BJ (cell line): Measurements from ENCODE around the gene EHD3. TPM values are rescaled to one million over a fixed set of nuclear protein-coding genes. Genes with fewer than 3 reads are reported as not detected.

Source experiments
- CTCF ChIA-PET: fragments of 350-600 bp; formaldehyde crosslinking; extraction: SDS; loops from one replicate; lab custom pipeline; 2021; ENCODE audit warnings: antibody characterized with exemption, inconsistent platforms; lab: Yijun Ruan, JAX
- POLR2A ChIA-PET: fragments of 300-600 bp; sonication (Branson Sonifier 250); formaldehyde crosslinking; extraction: SDS; loops from one replicate; lab custom pipeline; 2021; ENCODE audit warnings: antibody characterized with exemption; lab: Charles Lee
- DNase-seq: peaks from one replicate; pipeline ENCODE4 v3.0.0-alpha.2; 2011; ENCODE audit warnings: low read depth
- H3K27me3 ChIP-seq: 2 replicates; pipeline ENCODE4 v1.6.0; 2011; ENCODE audit warnings: low read length; ENCODE audit not compliant: control insufficient read depth, insufficient read depth
- H3K36me3 ChIP-seq: 2 replicates; pipeline ENCODE4 v1.5.1; 2011; ENCODE audit warnings: low read length; ENCODE audit not compliant: control insufficient read depth, insufficient read depth
- H3K4me3 ChIP-seq: 2 replicates; pipeline ENCODE4 v1.5.1; 2011; ENCODE audit warnings: low read depth, mild to moderate bottlenecking, control low read depth, low read length
- polyA plus RNA-seq: library from polyadenylated mRNA; depleted of rRNA; stranded (reverse); fragments of >200 nt; gene quantifications from 2 replicates; pipeline ENCODE4 v1.2.3, GENCODE V29; 2011
- TF ChIP-seq, protein P1 (sequence below): IDR thresholded peaks from 2 replicates; pipeline ENCODE4 v1.5.1; 2011; ENCODE audit warnings: low read depth, mild to moderate bottlenecking, control low read depth, inconsistent platforms, low read length, moderate library complexity; ENCODE audit not compliant: insufficient read depth

The EHD3 gene
- polyA plus RNA-seq, 1 experiment = 69.4 TPM

DNA sequence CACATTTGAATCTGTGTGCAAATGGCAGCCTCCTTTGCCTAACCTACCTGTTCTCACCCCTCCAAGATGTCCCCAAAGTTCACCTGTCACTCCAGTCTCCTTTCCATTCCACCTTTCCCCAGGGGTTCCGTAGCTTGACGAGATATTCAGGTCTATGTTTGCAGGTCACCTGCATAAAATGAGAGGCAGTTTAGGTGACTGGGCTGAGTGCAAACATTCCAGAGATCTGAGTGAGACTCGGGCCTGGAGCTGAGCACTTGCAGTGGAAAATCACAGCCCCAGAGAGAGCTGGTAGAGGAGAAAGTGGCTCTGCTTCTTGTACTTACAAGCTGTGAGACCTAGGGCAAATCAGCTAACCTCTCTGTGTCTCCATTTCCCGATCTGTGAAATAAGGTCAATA, 36.8 kb upstream of the EHD3 start:
- H3K27me3 ChIP-seq = peaks cover 2% of the 10 kb centered on the region; the same call in 1 of the 2 replicates
- TF ChIP-seq, protein P1, sequence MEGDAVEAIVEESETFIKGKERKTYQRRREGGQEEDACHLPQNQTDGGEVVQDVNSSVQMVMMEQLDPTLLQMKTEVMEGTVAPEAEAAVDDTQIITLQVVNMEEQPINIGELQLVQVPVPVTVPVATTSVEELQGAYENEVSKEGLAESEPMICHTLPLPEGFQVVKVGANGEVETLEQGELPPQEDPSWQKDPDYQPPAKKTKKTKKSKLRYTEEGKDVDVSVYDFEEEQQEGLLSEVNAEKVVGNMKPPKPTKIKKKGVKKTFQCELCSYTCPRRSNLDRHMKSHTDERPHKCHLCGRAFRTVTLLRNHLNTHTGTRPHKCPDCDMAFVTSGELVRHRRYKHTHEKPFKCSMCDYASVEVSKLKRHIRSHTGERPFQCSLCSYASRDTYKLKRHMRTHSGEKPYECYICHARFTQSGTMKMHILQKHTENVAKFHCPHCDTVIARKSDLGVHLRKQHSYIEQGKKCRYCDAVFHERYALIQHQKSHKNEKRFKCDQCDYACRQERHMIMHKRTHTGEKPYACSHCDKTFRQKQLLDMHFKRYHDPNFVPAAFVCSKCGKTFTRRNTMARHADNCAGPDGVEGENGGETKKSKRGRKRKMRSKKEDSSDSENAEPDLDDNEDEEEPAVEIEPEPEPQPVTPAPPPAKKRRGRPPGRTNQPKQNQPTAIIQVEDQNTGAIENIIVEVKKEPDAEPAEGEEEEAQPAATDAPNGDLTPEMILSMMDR = no peak
- CTCF ChIA-PET = no interaction called here
- H3K36me3 ChIP-seq = no peaks in the 10 kb centered on the region
- no peak overlapping the region for H3K4me3 ChIP-seq
- POLR2A ChIA-PET = no interaction called here
- no peak for DNase-seq

DNA sequence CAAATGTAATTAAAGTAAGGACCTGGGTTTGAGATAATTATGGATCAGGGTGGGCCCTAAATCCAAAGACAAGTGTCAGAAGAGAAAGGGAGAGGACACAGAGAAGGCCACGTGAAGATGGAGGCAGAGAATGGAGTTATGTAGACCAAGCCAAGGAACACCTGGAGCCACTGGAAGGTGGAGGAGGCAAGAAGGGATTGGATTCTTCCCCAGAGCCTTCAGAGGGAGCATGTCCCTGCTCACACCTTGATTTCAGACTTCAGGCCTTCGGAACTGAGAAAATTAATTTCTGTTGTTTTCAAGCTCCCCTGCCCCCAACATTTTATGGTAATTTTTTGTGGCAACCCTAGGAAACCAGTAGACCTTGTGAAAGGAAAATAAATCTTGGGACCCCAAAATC, 36.3 kb upstream of the EHD3 start:
- ChIA-PET POLR2A (no interaction called here), CTCF (no interaction called here)
- Histone ChIP-seq H3K4me3 (no peak overlapping the region), H3K27me3 (peaks cover 2% of the 10 kb centered on the region; the same call in 1 of the 2 replicates), H3K36me3 (no peaks in the 10 kb centered on the region)
- DNase-seq = no peak
- TF ChIP-seq, protein P1 = no peak

DNA sequence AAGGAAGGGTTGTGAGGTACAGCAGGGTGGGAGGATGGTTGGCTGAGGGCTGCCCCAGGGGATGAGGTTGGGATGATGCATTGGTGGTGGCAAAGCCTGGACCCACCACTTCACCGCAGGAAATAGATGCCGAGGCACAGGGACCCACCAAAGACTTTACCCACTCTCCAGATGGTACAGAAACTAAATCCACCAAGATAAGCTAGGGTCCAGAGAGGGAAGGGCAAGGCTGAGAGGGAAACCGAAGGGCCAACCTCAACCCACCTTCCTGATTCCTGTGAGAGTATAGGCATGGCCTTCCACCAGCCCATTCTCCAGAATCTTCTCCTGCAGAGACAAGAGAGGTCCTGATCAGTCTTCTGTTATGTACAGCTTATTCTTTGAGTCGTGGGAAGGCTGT, 34.7 kb upstream of the EHD3 start:
- Histone ChIP-seq H3K36me3 (no peaks in the 10 kb centered on the region), H3K4me3 (no peak overlapping the region), H3K27me3 (peaks cover 2% of the 10 kb centered on the region; the same call in 1 of the 2 replicates)
- ChIA-PET POLR2A (no interaction called here), CTCF (interaction anchor here (0.7 kb wide), 1 partner anchor 29 kb away, joined by 3 read pairs; no protein-coding TSS in a partner anchor)
- no peak for DNase-seq
- TF ChIP-seq, protein P1 = no peak

DNA sequence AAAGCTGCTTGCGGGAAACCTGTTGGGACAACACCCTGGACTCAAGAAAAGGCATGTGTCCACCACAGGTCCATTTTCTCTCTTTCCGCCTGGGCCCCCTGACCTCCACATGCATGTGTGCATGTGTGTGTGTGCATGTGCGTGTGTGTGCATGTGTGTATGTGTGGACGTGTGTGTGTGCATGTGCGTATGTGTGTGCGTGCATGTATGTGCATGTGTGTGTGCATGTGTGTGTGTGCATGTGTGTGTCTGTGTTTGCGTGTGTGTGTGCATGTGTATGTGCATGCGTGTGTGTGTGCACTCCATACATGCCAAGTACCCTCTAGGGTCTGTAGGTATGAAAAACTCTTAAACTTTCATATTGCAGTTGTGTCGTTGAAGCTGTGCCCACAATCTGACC, 33.0 kb upstream of the EHD3 start:
- H3K4me3 ChIP-seq = no peak overlapping the region
- DNase-seq = no peak
- TF ChIP-seq, protein P1 = no peak
- POLR2A ChIA-PET = no interaction called here
- no peaks in the 10 kb centered on the region for H3K36me3 ChIP-seq
- H3K27me3 ChIP-seq = peaks cover 2% of the 10 kb centered on the region; the same call in 1 of the 2 replicates
- CTCF ChIA-PET = interaction anchor here (1.5 kb wide), 1 partner anchor 11 kb away, joined by 6 read pairs; no protein-coding TSS in a partner anchor

DNA sequence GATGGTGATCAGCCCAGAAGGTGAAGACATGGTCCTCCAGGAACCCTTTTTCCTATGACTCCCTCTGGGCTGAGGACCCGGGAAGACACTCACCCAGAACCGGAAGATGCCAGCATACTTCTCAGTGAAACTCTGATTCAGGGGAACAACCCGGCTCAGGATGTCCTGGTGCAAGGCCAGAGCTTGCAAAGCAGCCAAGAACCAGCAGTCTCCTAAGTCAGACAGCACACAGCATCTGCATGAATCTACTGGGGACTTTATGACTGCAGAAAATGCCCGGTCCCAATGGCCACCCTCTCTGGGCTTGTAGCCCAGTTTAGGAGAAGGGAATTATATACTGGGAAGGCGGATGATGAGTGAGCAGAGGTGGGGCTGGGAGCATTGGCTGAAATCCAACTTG, 31.9 kb upstream of the EHD3 start:
- H3K4me3 ChIP-seq = no peak overlapping the region
- TF ChIP-seq, protein P1 = no peak
- no peak for DNase-seq
- no peaks in the 10 kb centered on the region for H3K36me3 ChIP-seq
- ChIA-PET CTCF (no interaction called here), POLR2A (no interaction called here)
- H3K27me3 ChIP-seq = peaks cover 2% of the 10 kb centered on the region; the same call in 1 of the 2 replicates
